AG10803 (cell line): ENCODE results near the gene PRCP.

ENCODE experiments used
- DNase-seq: peaks from one replicate; pipeline ENCODE4 v3.0.0; 2010; ENCODE audit warnings: low read depth
- H3K4me3 ChIP-seq: 2 replicates; pipeline ENCODE4 v1.5.1; 2011; ENCODE audit warnings: mild to moderate bottlenecking, low read length, control low read depth
- TF ChIP-seq, protein P1 (sequence below): conservative IDR thresholded peaks from 2 replicates; pipeline ENCODE4 v1.5.1; 2011; ENCODE audit warnings: mild to moderate bottlenecking, low read length, control low read depth, inconsistent platforms

Gene PRCP

DNA sequence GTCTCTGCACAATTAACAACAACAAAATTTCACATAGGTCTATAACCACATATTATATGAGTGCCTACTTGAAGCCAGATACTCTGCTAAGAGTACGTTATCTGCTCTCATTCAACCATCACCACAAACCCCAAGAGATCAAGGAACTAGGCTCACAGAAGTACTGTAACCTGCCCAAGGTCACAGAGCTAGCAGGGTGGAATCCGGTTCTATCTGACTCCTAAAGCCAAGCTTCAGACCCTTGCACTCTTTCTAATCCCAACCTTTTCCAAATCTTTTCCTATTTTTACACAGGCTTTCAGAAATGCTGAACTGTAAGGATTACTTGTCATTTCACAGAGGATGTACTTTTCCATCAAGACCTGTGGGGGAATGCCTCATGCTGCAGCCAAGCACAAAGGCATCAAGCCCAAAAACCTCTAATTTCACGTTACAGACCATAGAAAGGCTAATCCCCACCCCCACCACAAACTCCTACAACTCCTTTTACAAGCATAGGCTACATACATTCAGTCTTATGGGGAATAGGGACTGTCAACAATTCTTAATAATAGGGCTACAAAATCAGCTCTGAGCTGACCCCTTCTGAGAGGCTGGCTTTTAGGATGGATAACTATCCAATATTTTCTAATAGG is 927 bp downstream of the PRCP start:
- DNase-seq: no peak
- H3K4me3 ChIP-seq: peak overlapping the region; percentile 89
- TF ChIP-seq, protein P1, sequence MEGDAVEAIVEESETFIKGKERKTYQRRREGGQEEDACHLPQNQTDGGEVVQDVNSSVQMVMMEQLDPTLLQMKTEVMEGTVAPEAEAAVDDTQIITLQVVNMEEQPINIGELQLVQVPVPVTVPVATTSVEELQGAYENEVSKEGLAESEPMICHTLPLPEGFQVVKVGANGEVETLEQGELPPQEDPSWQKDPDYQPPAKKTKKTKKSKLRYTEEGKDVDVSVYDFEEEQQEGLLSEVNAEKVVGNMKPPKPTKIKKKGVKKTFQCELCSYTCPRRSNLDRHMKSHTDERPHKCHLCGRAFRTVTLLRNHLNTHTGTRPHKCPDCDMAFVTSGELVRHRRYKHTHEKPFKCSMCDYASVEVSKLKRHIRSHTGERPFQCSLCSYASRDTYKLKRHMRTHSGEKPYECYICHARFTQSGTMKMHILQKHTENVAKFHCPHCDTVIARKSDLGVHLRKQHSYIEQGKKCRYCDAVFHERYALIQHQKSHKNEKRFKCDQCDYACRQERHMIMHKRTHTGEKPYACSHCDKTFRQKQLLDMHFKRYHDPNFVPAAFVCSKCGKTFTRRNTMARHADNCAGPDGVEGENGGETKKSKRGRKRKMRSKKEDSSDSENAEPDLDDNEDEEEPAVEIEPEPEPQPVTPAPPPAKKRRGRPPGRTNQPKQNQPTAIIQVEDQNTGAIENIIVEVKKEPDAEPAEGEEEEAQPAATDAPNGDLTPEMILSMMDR: no peak

DNA sequence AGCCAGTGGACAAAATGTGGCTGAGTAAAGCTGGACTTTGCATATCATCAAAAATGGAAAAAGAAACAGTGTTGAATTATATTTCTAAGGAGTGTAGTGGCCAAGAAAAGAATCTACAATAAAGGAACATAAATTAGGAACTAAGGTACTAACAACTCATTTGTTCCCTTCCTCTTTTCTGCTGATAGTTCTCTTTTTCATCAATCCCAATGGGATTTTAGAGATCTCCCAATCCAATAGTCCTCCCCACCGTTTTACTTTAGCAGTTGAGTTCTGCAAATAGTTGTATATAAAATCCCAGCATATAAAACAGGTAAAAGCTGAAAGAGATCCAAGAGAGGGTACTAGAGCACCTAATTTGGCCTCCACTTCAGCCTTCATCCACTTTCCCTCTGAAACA is 2.0 kb downstream of the PRCP start:
- DNase-seq: no peak
- no peak overlapping the region for H3K4me3 ChIP-seq
- TF ChIP-seq, protein P1: no peak

DNA sequence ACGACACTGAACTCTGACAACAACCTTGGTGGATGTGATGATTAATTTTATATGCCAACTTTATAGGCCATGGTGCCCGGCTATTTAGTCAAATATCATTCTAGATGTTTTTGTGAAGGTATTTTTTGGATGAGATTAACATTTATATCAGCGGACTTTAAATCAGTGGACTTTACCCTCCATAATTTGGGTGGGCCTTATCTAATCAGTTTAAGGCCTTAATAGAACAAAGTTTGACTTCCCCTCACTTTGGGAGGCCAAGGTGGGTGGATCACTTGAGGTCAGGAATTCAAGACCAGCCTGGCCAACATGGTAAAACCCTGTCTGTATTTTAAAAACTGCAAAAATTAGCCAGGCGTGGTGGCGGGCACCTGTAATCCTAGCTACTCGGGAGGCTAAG is 4.0 kb downstream of the PRCP start:
- DNase-seq: no peak
- no peak overlapping the region for H3K4me3 ChIP-seq
- TF ChIP-seq, protein P1: no peak

- TF ChIP-seq, protein P1: no peak
- no peak overlapping the region for H3K4me3 ChIP-seq
- no peak for DNase-seq
These were observed 4.7 kb downstream of the PRCP start for GRCh38 chr11:82895437-82896091.

GRCh38 chr11:82892611-82893169 is 7.5 kb downstream of the PRCP start:
- H3K4me3 ChIP-seq: no peak overlapping the region
- peak; percentile 8 for DNase-seq
- TF ChIP-seq, protein P1: no peak

GRCh38 chr11:82890936-82891335 is 9.3 kb downstream of the PRCP start:
- TF ChIP-seq, protein P1: no peak
- H3K4me3 ChIP-seq: no peak overlapping the region
- no peak for DNase-seq

DNA sequence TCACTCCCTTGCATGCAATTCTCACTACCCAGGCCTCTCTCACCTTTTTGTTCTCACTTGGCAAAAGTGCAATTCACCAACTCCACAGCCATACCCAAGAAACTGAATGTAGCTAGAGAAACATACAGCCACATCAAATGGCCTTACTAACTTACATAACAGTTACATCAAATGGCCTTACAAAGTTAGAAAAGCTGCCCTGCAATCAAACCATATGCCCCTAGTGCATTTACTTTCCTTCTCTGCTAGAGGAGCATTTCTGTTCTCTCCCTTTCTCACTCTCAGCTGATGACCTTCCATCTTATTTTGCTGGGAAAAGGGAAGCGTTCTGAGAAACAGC is 10.3 kb downstream of the PRCP start:
- no peak for DNase-seq
- H3K4me3 ChIP-seq: no peak overlapping the region
- TF ChIP-seq, protein P1: no peak
